OCI-LY7 (cell line): Measurements from ENCODE around the gene DACT3. TPM values are rescaled to one million over a fixed set of nuclear protein-coding genes. Genes with fewer than 3 reads are reported as not detected.

Experiments
- BruUV-seq: library from RNA; stranded (reverse); fragments of 400-500 nt; replicated peaks from 2 replicates; lab custom pipeline; 2021; lab: Mats Ljungman, UMichigan
- CTCF ChIA-PET: fragments of 300-600 bp; sonication (Branson Sonifier 250); formaldehyde crosslinking; loops from one replicate; lab custom pipeline; 2022; ENCODE audit warnings: antibody characterized with exemption; ENCODE audit not compliant: unreplicated experiment; lab: Charles Lee
- POLR2A ChIA-PET: fragments of 300-600 bp; sonication (Branson Sonifier 250); formaldehyde crosslinking; loops from one replicate; lab custom pipeline; 2022; ENCODE audit warnings: antibody characterized with exemption; lab: Charles Lee
- DNase-seq: peaks from one replicate; pipeline ENCODE4 v3.0.0-alpha.2; 2015; ENCODE audit warnings: low spot score
- H2AFZ ChIP-seq: fragments of 200-600 bp; sonication (generic), shearing (Covaris generic); 2 replicates; pipeline ENCODE4 v1.6.1; 2014; ENCODE audit warnings: mild to moderate bottlenecking, antibody characterized with exemption, low read length, moderate library complexity
- H3K27ac ChIP-seq: fragments of 200-600 bp; sonication (generic); 2 replicates; pipeline ENCODE4 v1.5.1; 2014; ENCODE audit warnings: mixed run types, low read depth, mild to moderate bottlenecking, moderate library complexity, low read length, inconsistent platforms; ENCODE audit not compliant: poor library complexity, severe bottlenecking
- H3K36me3 ChIP-seq: fragments of 200-600 bp; sonication (generic); 2 replicates; pipeline ENCODE4 v1.6.1; 2014; ENCODE audit warnings: mild to moderate bottlenecking, antibody characterized with exemption, low read length, moderate library complexity, mixed read lengths; ENCODE audit not compliant: insufficient read depth
- H3K4me1 ChIP-seq: fragments of 200-600 bp; sonication (generic); 2 replicates; pipeline ENCODE4 v1.5.1; 2014; ENCODE audit warnings: mild to moderate bottlenecking, low read length; ENCODE audit not compliant: insufficient read depth, poor library complexity, severe bottlenecking
- H3K4me2 ChIP-seq: fragments of 200-600 bp; sonication (generic); 2 replicates; pipeline ENCODE4 v1.6.1; 2014; ENCODE audit warnings: mild to moderate bottlenecking, low read length
- H3K4me3 ChIP-seq: fragments of 200-600 bp; sonication (generic); 2 replicates; pipeline ENCODE4 v1.5.1; 2014; ENCODE audit warnings: mild to moderate bottlenecking, low read depth, low read length; ENCODE audit not compliant: poor library complexity, severe bottlenecking
- H3K79me2 ChIP-seq: fragments of 200-600 bp; sonication (generic); 2 replicates; pipeline ENCODE4 v1.6.1; 2016; ENCODE audit warnings: low read depth, mild to moderate bottlenecking, low read length, moderate library complexity, mixed read lengths; ENCODE audit not compliant: insufficient read depth
- H3K9me2 ChIP-seq: fragments of 200-600 bp; sonication (generic); 2 replicates; pipeline ENCODE4 v1.6.1; 2016; ENCODE audit warnings: mild to moderate bottlenecking, low read length, mixed read lengths; ENCODE audit not compliant: insufficient read depth
- H3K9me3 ChIP-seq: fragments of 200-600 bp; sonication (generic); 2 replicates; pipeline ENCODE4 v1.6.1; 2014; ENCODE audit warnings: mild to moderate bottlenecking, mixed run types, low read length, mixed read lengths
- H4K20me1 ChIP-seq: fragments of 200-600 bp; sonication (generic); 2 replicates; pipeline ENCODE4 v1.6.1; 2014; ENCODE audit warnings: mild to moderate bottlenecking, antibody characterized with exemption, low read length, moderate library complexity, mixed read lengths; ENCODE audit not compliant: insufficient read depth
- CTCF ChIP-seq: fragments of 200-600 bp; sonication (generic); conservative IDR thresholded peaks from 2 replicates; pipeline ENCODE4 v1.5.1; 2014; ENCODE audit warnings: mild to moderate bottlenecking, antibody characterized with exemption, low read length, moderate library complexity, mixed read lengths
- EZH2phosphoT487 ChIP-seq: fragments of 200-600 bp; sonication (generic); IDR thresholded peaks from 2 replicates; pipeline ENCODE4 v1.6.1; 2018; ENCODE audit warnings: low read depth, borderline replicate concordance, mild to moderate bottlenecking, mixed run types, antibody characterized with exemption, low read length, moderate library complexity, mixed read lengths
- intact Hi-C: fragments of 100-400 bp; cut with micrococcal nuclease; formaldehyde crosslinking; loops from one replicate; pipeline ENCODE4 v1.10.0; 2022; ENCODE audit not compliant: unreplicated experiment
- total RNA-seq, 2 experiments: library from RNA; depleted of rRNA in 1 of 2; stranded (reverse); fragments of >200 nt in 1 of 2; shearing (Covaris generic) in 1 of 2; gene quantifications; 2 replicates each; pipeline ENCODE4 v1.2.3, GENCODE V29; 2014 to 2022

DACT3 gene
- total RNA-seq, 2 experiments from 2014 or later = 0.44 TPM; not detected in 1

DNA sequence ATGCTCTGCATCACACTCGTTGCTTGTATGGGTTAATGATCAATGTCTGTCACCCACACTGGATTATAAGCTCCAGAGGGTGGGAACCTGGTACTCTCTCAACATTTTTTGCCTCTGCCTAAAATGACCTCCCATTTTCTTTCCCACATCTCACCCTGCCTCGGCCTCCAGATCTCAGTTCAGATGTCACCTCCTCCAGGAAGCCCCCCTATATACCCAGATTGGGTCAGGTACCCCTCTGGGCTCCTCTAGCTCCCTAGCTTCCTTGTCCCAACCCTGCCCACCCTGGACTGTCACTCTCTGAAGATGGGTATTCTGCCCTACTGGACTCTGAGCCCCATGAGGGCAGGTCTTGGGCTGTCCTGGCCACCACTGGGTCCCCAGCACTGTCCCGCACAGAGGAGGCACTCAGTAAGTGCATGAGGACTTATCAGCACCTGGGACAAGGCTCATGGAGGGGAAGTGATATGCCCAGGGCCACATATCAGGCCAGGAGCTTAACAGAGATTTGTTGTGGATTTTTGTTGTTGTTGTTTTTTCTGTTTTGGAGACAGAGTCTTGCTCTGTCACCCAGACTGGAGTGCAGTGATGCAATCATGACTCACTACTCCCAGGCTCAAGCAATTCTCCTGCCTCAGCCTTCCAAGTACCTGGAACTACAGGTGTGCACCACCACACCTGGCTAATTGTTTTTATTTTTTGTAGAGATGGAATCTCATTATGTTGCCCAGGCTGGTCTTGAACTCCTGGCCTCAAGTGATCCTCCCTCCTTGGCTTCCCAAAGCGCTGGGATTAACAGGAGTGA, 32.1 kb upstream of the DACT3 start:
- no peak overlapping the region for H2AFZ ChIP-seq
- H3K4me2 ChIP-seq = no peak overlapping the region
- no peak overlapping the region for H3K27ac ChIP-seq
- no peaks in the 10 kb centered on the region for H3K9me3 ChIP-seq
- no peak for DNase-seq
- H4K20me1 ChIP-seq = no peaks in the 10 kb centered on the region
- no peak for TF ChIP-seq EZH2phosphoT487
- TF ChIP-seq CTCF = no peak
- CTCF ChIA-PET = no interaction called here
- intact Hi-C loops = no loop called here
- no peak overlapping the region for H3K4me3 ChIP-seq
- H3K9me2 ChIP-seq = no peaks in the 10 kb centered on the region
- no peaks in the 10 kb centered on the region for H3K79me2 ChIP-seq
- H3K4me1 ChIP-seq = no peaks in the 10 kb centered on the region
- POLR2A ChIA-PET = no interaction called here
- BruUV-seq = no TSS peak
- H3K36me3 ChIP-seq = peaks cover 99% of the 10 kb centered on the region

DNA sequence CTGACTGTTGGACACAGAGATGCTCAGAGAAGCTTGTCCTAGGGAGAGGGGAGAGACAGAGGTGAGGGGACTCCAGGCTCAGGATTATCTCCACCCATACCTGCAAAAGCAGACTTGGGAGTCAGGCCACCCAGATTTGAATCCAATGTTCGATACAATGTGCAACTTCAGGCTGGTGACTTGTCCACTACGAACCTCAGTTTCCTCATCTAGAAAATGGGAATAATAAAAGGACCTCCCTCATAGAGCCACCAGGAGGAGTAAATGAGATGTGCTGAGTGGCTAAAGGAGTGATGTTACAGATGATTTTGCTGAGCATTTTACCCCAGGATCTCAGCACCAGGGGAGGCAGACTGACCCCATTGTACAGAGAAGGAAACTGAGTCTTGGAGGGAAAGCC, 31.0 kb upstream of the DACT3 start:
- Histone ChIP-seq H3K4me2 (no peak overlapping the region), H3K79me2 (no peaks in the 10 kb centered on the region), H3K27ac (no peak overlapping the region), H3K4me1 (no peaks in the 10 kb centered on the region), H2AFZ (no peak overlapping the region), H3K36me3 (peaks cover 99% of the 10 kb centered on the region), H4K20me1 (no peaks in the 10 kb centered on the region), H3K4me3 (no peak overlapping the region), H3K9me2 (no peaks in the 10 kb centered on the region), H3K9me3 (no peaks in the 10 kb centered on the region)
- POLR2A ChIA-PET = no interaction called here
- BruUV-seq = no TSS peak
- CTCF ChIA-PET = no interaction called here
- TF ChIP-seq EZH2phosphoT487 (no peak), CTCF (no peak)
- intact Hi-C loops = no loop called here
- no peak for DNase-seq

DNA sequence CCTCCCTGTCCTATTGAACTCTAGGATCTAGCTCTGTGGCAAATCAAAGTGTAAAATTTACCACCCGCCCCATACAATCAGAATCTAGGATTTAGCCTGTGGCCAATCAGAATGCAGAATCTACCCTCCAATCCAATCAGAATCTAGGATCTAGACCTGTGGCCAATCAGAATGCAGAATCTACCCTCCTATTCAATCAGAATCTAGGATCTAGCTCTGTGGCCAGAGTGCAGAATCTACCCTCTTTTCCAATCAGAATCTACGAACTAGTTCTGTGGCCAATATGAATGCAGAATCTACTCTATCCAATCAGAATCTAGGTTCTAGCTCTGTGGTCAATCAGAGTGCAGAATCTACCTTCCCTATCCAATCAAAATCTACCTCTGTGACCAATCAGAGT, 30.1 kb upstream of the DACT3 start:
- Histone ChIP-seq H3K4me3 (no peak overlapping the region), H3K4me1 (no peaks in the 10 kb centered on the region), H4K20me1 (no peaks in the 10 kb centered on the region), H3K27ac (no peak overlapping the region), H2AFZ (no peak overlapping the region), H3K9me2 (no peaks in the 10 kb centered on the region), H3K36me3 (peaks cover 96% of the 10 kb centered on the region), H3K4me2 (no peak overlapping the region), H3K9me3 (no peaks in the 10 kb centered on the region), H3K79me2 (no peaks in the 10 kb centered on the region)
- intact Hi-C loops = no loop called here
- CTCF ChIA-PET = no interaction called here
- DNase-seq = no peak
- POLR2A ChIA-PET = interaction anchor here (0.6 kb wide), 3 partner anchors 23 to 335 kb away, joined by 3 read pairs; no protein-coding TSS in a partner anchor
- no TSS peak for BruUV-seq
- TF ChIP-seq EZH2phosphoT487 (no peak), CTCF (no peak)
